K562 (cell line): ENCODE results near the gene SLC39A11. TPM values are rescaled to one million over a fixed set of nuclear protein-coding genes. Genes with fewer than 3 reads are reported as not detected.

Source experiments
- ATAC-seq: fragments of 200-7000 bp; cut with Tn5 transposase; 3 replicates; pipeline ENCODE4 v1.9.1; 2020; ENCODE audit warnings: moderate library complexity
- BruUV-seq: library from RNA; stranded (reverse); fragments of 400-500 nt; replicated peaks from 2 replicates; lab custom pipeline; 2021; lab: Mats Ljungman, UMichigan
- CTCF ChIA-PET: fragments of 300-600 bp; formaldehyde crosslinking; extraction: SDS; loops from one replicate; lab custom pipeline; 2021; ENCODE audit warnings: low intra/inter-chr PET ratio; lab: Yijun Ruan, JAX
- POLR2A ChIA-PET: fragments of 300-600, 350-650 bp; sonication (Branson Sonifier 250); formaldehyde crosslinking; extraction: SDS; loops from one replicate; lab custom pipeline; 2021; ENCODE audit warnings: antibody characterized with exemption, inconsistent platforms; lab: Yijun Ruan, JAX
- DNase-seq, 4 experiments: peaks; one replicate each; pipeline versions ENCODE4 v3.0.0 to v3.0.0-alpha.2; 2011 to 2018; ENCODE audit warnings: low spot score in 3 of 4, mixed read lengths in 3 of 4; ENCODE audit errors: extremely low read depth in 1 of 4
- FAIRE-seq: peaks from 2 replicates; lab custom pipeline; 2011; peaks lifted over from hg19 to GRCh38; lab: Jason Lieb, UNC
- H2AFZ ChIP-seq: 2 replicates; pipeline ENCODE4 v1.6.0; 2011; ENCODE audit warnings: low read depth, low read length, control low read depth, inconsistent platforms
- H3K27ac ChIP-seq: fragments of 200-600 bp; 3 replicates; pipeline ENCODE4 v1.8.0; 2011; ENCODE audit warnings: low read depth, mild to moderate bottlenecking, control low read depth, inconsistent platforms, low read length, moderate library complexity, mixed read lengths; ENCODE audit errors: extremely low read depth
- H3K27me3 ChIP-seq, 2 experiments: fragments of 300-600 bp in 1 of 2; 2 replicates in 1 of 2; 3 replicates in 1 of 2; pipeline versions ENCODE4 v1.6.0 to v1.8.0; 2011; ENCODE audit warnings: inconsistent platforms in 2 of 2, low read length in 2 of 2, mild to moderate bottlenecking in 1 of 2, mixed read lengths in 1 of 2, moderate library complexity in 1 of 2; ENCODE audit not compliant: control insufficient read depth in 2 of 2, insufficient read depth in 2 of 2
- H3K36me3 ChIP-seq: fragments of 300-600 bp; 3 replicates; pipeline ENCODE4 v1.8.0; 2011; ENCODE audit warnings: mild to moderate bottlenecking, low read length, inconsistent platforms; ENCODE audit not compliant: control insufficient read depth, insufficient read depth
- H3K4me1 ChIP-seq, 2 experiments: fragments of 200-600 bp in 1 of 2; replicated peaks in 1 of 2; 2 replicates in 1 of 2; 3 replicates in 1 of 2; pipeline versions ENCODE4 v1.5.1 to v1.8.0; 2011; ENCODE audit warnings: inconsistent platforms in 2 of 2, low read length in 2 of 2, mild to moderate bottlenecking in 1 of 2, mixed read lengths in 1 of 2, moderate library complexity in 1 of 2; ENCODE audit not compliant: control insufficient read depth in 2 of 2, insufficient read depth in 2 of 2
- H3K4me2 ChIP-seq: 2 replicates; pipeline ENCODE4 v1.6.1; 2011; ENCODE audit warnings: low read length, control low read depth, inconsistent platforms, mixed read lengths; ENCODE audit not compliant: insufficient read depth
- H3K4me3 ChIP-seq: fragments of 200-600 bp; sonication (generic), shearing (Covaris generic); 2 replicates; pipeline ENCODE4 v1.5.1; 2016; ENCODE audit warnings: control low read depth, inconsistent platforms
- H3K79me2 ChIP-seq: fragments of 200-600 bp; 3 replicates; pipeline ENCODE4 v1.8.0; 2011; ENCODE audit warnings: low read length, inconsistent platforms; ENCODE audit not compliant: control insufficient read depth, insufficient read depth
- H3K9ac ChIP-seq, 2 experiments: 2 replicates each; pipeline versions ENCODE4 v1.6.0 to v1.6.1; 2011; ENCODE audit warnings: low read depth in 2 of 2, low read length in 2 of 2, control low read depth in 1 of 2, inconsistent platforms in 1 of 2, mild to moderate bottlenecking in 1 of 2, mixed read lengths in 1 of 2; ENCODE audit not compliant: insufficient read depth in 1 of 2
- H3K9me1 ChIP-seq: one replicate; pipeline ENCODE4 v1.6.0; 2011; ENCODE audit warnings: inconsistent platforms, mild to moderate bottlenecking, low read length, moderate library complexity; ENCODE audit not compliant: control insufficient read depth, insufficient read depth
- H3K9me3 ChIP-seq: replicated peaks from 2 replicates; pipeline ENCODE4 v1.5.1; 2011; ENCODE audit warnings: low read depth, low read length, inconsistent platforms; ENCODE audit not compliant: control insufficient read depth, insufficient read depth
- H4K20me1 ChIP-seq: replicated peaks from 2 replicates; pipeline ENCODE4 v1.6.1; 2011; ENCODE audit warnings: low read length, inconsistent platforms, mixed read lengths; ENCODE audit not compliant: control insufficient read depth, insufficient read depth
- BCOR ChIP-seq: fragments of 450-650 bp; IDR thresholded peaks from 2 replicates; pipeline ENCODE4 v1.6.1; 2016
- HSF4 ChIP-seq: fragments of 250-450 bp; sonication (Bioruptor Pico); IDR thresholded peaks from 2 replicates; pipeline ENCODE4 v2.1.2; 2022; ENCODE audit warnings: mild to moderate bottlenecking, moderate library complexity, borderline replicate concordance
- KLF1 ChIP-seq: fragments of 450-650 bp; IDR thresholded peaks from 2 replicates; pipeline ENCODE4 v1.6.1; 2016; ENCODE audit warnings: missing genetic modification characterization, missing compliant biosample characterization
- MCM3 ChIP-seq: fragments of 450-650 bp; IDR thresholded peaks from 2 replicates; pipeline ENCODE4 v1.6.1; 2016
- SUPT5H ChIP-seq: fragments of 450-650 bp; IDR thresholded peaks from 2 replicates; pipeline ENCODE4 v1.6.1; 2016
- TBL1XR1 ChIP-seq, 2 experiments: IDR thresholded peaks; 2 replicates each; pipeline ENCODE4 v1.6.1; 2012; ENCODE audit warnings: improper control_type of control experiment in 2 of 2, low read length in 2 of 2, mild to moderate bottlenecking in 1 of 2
- ZNF699 ChIP-seq: fragments of 250-450 bp; sonication (Bioruptor Pico); IDR thresholded peaks from 2 replicates; pipeline ENCODE4 v1.8.0; 2021; ENCODE audit warnings: mild to moderate bottlenecking, moderate library complexity; ENCODE audit not compliant: insufficient replicate concordance
- WGBS: fragments of 100-300 bp; shearing (Covaris generic); methylation state at CpG from one replicate; pipeline ENCODE4 v1.1.6; 2016; ENCODE audit warnings: low coverage, mixed read lengths; ENCODE audit not compliant: insufficient coverage; ENCODE audit errors: missing lambda C conversion rate; 5-methylcytosine and 5-hydroxymethylcytosine counted together
- in situ Hi-C: fragments of 300-500 bp; cut with MboI; formaldehyde crosslinking; loops from 4 replicates; pipeline ENCODE4 v1.15.0; 2018; ENCODE audit warnings: inconsistent platforms, mixed read lengths
- intact Hi-C: fragments of 100-400 bp; cut with micrococcal nuclease; formaldehyde crosslinking; loops from 2 replicates; pipeline ENCODE4 v1.14.2; 2022
- polyA plus RNA-seq, 8 experiments: library from polyadenylated mRNA; depleted of rRNA in 4 of 8; stranded (reverse) in 5 of 8; unstranded in 3 of 8; fragments of >200 nt; fragmentation: Nextera tagmentation in 2 of 8; fragmentation: Illumina TruSeq in 1 of 8; extraction: Ambion mirVana in 2 of 8; extraction: Trizol in 1 of 8; gene quantifications; 2 replicates each; pipeline versions ENCODE4 v1.2.1 to v1.2.3, GENCODE V29; 2011 to 2014; ENCODE audit warnings: inconsistent platforms in 1 of 8, missing spikeins in 1 of 8
- total RNA-seq, 7 experiments: library from RNA; depleted of rRNA in 6 of 7; stranded (reverse); fragments of >200 nt in 6 of 7; fragmentation: Illumina TruSeq in 2 of 7; extraction: Trizol in 2 of 7; gene quantifications; 2 replicates each; pipeline versions ENCODE4 v1.2.1 to v1.2.3, GENCODE V29; 2011 to 2021; ENCODE audit warnings: low replicate concordance in 1 of 7
- TF ChIP-seq, protein P1 (sequence below): fragments of 250-450 bp; sonication (Bioruptor Pico); IDR thresholded peaks from 2 replicates; pipeline ENCODE4 v1.5.0; 2021; ENCODE audit warnings: mild to moderate bottlenecking, moderate library complexity
- TF ChIP-seq, protein P2 (sequence below): fragments of 200-600 bp; sonication (generic); IDR thresholded peaks from one replicate; pipeline ENCODE4 v1.6.1; 2012; ENCODE audit warnings: mild to moderate bottlenecking, low read depth, low read length, inconsistent platforms

The SLC39A11 gene
- total and polyA plus RNA-seq, 9 of the 15 experiments (the other 6 are each of a cell fraction or from before 2014, with no cell fraction given) = 10.5 to 26.4 (median 13.4) TPM

DNA sequence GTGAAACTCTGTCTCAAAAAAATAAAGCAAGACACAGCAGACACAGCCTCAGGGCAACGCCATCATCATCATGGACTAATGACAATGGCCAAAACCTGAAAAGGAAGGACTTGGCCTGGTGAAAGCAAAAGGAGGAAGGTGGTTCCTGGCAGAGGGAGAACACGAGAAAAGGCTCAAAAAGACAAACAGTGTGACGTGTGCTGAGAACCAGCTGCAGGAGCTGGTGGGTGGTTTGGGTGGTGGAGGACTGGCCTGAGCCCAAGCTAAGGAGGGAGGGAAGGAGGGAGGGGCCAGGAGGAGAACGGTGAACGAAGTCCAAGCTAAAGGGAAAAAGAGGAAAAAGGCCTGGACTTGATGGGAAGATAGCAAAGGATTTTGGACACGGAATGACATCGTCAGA, 85.1 kb downstream of the SLC39A11 start:
- no peaks in the 10 kb centered on the region for H3K36me3 ChIP-seq
- TF ChIP-seq TBL1XR1 (IDR thresholded peaks at IDR 0.05; ENCODE audit: low read length in 2 of 2) (no peak), SUPT5H (no peak), HSF4 (no peak), MCM3 (no peak), KLF1 (no peak), BCOR (no peak), ZNF699 (CRISPR knock-in tag) (no peak)
- TF ChIP-seq, protein P1, sequence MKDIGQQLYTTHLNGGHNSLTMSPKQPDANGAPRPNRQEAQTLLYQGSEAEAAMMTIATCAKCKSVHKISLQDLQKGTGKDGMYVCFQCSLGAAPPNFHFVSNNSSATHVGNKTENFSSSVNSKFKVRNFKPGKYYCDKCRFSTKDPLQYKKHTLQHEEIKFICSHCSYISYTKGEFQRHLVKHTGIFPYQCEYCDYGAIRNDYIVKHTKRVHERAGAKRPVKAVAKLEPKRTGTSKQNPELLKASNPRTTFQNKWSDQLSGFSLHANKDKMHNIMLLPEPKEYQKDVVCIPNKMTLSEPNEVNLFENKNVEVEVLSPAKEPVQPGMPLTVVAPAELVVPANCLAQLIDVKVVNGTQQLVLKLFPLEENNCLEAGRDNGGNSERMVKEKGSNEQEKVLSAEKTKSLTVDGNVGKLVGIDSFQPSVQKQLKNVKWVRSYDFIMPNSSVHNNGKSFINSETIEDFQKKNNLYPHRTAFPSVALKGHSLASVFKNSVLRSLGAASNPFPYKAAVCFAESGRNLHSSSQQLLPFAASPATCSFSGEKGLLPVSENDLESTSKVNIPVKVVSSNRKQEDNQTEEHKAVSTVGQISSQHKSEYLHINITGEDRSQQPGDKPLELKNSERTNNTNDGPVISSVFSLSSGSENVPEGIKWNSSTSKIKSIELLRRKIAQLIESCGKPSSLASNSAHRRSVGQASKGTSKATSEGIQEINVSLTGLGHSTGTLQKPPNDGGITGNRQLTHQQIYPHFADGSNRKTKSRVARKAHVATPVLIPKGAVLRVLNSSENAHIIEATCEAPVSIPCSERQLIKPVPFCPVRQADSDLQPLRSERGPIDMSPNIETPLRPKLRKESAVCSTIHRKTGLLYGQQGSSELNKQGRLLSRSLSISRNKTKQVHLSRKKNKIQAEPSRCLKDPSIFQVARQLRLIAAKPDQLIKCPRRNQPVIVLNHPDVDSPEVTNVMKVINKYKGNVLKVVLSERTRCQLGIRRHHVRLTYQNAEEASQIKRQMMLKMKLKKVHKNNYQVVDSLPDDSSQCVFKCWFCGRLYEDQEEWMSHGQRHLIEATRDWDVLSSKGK (CRISPR knock-in tag) = no peak
- TF ChIP-seq, protein P2, sequence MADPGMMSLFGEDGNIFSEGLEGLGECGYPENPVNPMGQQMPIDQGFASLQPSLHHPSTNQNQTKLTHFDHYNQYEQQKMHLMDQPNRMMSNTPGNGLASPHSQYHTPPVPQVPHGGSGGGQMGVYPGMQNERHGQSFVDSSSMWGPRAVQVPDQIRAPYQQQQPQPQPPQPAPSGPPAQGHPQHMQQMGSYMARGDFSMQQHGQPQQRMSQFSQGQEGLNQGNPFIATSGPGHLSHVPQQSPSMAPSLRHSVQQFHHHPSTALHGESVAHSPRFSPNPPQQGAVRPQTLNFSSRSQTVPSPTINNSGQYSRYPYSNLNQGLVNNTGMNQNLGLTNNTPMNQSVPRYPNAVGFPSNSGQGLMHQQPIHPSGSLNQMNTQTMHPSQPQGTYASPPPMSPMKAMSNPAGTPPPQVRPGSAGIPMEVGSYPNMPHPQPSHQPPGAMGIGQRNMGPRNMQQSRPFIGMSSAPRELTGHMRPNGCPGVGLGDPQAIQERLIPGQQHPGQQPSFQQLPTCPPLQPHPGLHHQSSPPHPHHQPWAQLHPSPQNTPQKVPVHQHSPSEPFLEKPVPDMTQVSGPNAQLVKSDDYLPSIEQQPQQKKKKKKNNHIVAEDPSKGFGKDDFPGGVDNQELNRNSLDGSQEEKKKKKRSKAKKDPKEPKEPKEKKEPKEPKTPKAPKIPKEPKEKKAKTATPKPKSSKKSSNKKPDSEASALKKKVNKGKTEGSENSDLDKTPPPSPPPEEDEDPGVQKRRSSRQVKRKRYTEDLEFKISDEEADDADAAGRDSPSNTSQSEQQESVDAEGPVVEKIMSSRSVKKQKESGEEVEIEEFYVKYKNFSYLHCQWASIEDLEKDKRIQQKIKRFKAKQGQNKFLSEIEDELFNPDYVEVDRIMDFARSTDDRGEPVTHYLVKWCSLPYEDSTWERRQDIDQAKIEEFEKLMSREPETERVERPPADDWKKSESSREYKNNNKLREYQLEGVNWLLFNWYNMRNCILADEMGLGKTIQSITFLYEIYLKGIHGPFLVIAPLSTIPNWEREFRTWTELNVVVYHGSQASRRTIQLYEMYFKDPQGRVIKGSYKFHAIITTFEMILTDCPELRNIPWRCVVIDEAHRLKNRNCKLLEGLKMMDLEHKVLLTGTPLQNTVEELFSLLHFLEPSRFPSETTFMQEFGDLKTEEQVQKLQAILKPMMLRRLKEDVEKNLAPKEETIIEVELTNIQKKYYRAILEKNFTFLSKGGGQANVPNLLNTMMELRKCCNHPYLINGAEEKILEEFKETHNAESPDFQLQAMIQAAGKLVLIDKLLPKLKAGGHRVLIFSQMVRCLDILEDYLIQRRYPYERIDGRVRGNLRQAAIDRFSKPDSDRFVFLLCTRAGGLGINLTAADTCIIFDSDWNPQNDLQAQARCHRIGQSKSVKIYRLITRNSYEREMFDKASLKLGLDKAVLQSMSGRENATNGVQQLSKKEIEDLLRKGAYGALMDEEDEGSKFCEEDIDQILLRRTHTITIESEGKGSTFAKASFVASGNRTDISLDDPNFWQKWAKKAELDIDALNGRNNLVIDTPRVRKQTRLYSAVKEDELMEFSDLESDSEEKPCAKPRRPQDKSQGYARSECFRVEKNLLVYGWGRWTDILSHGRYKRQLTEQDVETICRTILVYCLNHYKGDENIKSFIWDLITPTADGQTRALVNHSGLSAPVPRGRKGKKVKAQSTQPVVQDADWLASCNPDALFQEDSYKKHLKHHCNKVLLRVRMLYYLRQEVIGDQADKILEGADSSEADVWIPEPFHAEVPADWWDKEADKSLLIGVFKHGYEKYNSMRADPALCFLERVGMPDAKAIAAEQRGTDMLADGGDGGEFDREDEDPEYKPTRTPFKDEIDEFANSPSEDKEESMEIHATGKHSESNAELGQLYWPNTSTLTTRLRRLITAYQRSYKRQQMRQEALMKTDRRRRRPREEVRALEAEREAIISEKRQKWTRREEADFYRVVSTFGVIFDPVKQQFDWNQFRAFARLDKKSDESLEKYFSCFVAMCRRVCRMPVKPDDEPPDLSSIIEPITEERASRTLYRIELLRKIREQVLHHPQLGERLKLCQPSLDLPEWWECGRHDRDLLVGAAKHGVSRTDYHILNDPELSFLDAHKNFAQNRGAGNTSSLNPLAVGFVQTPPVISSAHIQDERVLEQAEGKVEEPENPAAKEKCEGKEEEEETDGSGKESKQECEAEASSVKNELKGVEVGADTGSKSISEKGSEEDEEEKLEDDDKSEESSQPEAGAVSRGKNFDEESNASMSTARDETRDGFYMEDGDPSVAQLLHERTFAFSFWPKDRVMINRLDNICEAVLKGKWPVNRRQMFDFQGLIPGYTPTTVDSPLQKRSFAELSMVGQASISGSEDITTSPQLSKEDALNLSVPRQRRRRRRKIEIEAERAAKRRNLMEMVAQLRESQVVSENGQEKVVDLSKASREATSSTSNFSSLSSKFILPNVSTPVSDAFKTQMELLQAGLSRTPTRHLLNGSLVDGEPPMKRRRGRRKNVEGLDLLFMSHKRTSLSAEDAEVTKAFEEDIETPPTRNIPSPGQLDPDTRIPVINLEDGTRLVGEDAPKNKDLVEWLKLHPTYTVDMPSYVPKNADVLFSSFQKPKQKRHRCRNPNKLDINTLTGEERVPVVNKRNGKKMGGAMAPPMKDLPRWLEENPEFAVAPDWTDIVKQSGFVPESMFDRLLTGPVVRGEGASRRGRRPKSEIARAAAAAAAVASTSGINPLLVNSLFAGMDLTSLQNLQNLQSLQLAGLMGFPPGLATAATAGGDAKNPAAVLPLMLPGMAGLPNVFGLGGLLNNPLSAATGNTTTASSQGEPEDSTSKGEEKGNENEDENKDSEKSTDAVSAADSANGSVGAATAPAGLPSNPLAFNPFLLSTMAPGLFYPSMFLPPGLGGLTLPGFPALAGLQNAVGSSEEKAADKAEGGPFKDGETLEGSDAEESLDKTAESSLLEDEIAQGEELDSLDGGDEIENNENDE = no peak

More for the DNA sequence above, 85.1 kb downstream of the SLC39A11 start:
- Histone ChIP-seq H3K4me2 (no peak overlapping the region), H3K4me3 (no peak overlapping the region), H3K27me3 (no peaks in the 10 kb centered on the region), H3K9me1 (no peaks in the 10 kb centered on the region), H2AFZ (no peak overlapping the region), H3K27ac (no peak overlapping the region), H3K9me3 (no peaks in the 10 kb centered on the region), H3K9ac (no peak overlapping the region), H3K4me1 (peaks cover 5 to 12% of the 10 kb centered on the region in 2 experiments; a peak in 4 of 5 replicates), H4K20me1 (no peaks in the 10 kb centered on the region), H3K79me2 (no peaks in the 10 kb centered on the region; the same call in 2 of the 3 replicates)
- 58% methylated on average over 7 of the region's 7 CpGs for WGBS
- ChIA-PET CTCF (no interaction called here), POLR2A (no interaction called here)
- FAIRE-seq (no peak), ATAC-seq (no peak), DNase-seq (no peak)
- intact Hi-C loops (no loop called here), in situ Hi-C loops (no loop called here)
- BruUV-seq = no TSS peak
